PC-9 (cell line): ENCODE measurements around the gene AGAP1.

Source experiments
- EZH2 ChIP-seq: fragments of 200-600 bp; sonication (generic); IDR thresholded peaks from 2 replicates; pipeline ENCODE4 v1.8.0; 2017; ENCODE audit warnings: antibody characterized with exemption, low read depth
- TF ChIP-seq, protein P1 (sequence below): fragments of 200-600 bp; sonication (generic); conservative IDR thresholded peaks from 2 replicates; pipeline ENCODE4 v1.6.1; 2017; ENCODE audit warnings: mixed run types, antibody characterized with exemption, mild to moderate bottlenecking, moderate library complexity

DNA sequence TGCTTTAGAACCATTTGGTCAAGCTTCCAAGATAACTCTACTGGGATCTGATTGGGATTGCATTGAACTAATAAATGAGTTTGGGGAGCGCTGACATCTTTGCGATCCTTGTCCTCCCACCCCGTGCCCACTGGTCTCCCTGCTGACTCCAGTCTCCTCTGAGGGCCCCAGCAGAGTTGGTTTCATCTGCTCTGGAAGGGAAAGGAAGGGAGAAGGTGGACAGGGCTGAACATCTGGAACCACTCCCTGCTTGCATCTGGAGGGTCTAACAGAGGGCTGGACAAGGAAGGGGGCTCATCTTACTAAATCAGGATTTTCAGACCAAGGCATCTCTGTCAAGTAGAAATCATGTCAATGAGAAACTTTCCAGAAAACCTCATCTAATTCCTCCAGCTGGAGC, 661.6 kb downstream of the AGAP1 start:
- no peak for TF ChIP-seq EZH2
- TF ChIP-seq, protein P1, sequence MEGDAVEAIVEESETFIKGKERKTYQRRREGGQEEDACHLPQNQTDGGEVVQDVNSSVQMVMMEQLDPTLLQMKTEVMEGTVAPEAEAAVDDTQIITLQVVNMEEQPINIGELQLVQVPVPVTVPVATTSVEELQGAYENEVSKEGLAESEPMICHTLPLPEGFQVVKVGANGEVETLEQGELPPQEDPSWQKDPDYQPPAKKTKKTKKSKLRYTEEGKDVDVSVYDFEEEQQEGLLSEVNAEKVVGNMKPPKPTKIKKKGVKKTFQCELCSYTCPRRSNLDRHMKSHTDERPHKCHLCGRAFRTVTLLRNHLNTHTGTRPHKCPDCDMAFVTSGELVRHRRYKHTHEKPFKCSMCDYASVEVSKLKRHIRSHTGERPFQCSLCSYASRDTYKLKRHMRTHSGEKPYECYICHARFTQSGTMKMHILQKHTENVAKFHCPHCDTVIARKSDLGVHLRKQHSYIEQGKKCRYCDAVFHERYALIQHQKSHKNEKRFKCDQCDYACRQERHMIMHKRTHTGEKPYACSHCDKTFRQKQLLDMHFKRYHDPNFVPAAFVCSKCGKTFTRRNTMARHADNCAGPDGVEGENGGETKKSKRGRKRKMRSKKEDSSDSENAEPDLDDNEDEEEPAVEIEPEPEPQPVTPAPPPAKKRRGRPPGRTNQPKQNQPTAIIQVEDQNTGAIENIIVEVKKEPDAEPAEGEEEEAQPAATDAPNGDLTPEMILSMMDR: no peak
